Astrocyte of the spinal cord (primary cell): ENCODE measurements around the gene COQ5.
A peak's percentile ranks its signal among the peaks of the same experiment; 100 is the strongest.

Experiments
- DNase-seq: peaks from one replicate; pipeline ENCODE4 v3.0.0; 2011; ENCODE audit warnings: low read depth, low spot score
- H3K4me3 ChIP-seq: 2 replicates; pipeline ENCODE4 v1.5.1; 2011; ENCODE audit warnings: low read depth, mild to moderate bottlenecking, low read length, moderate library complexity
- CTCF ChIP-seq: IDR thresholded peaks from 2 replicates; pipeline ENCODE4 v1.5.1; 2012; ENCODE audit warnings: low read depth, mild to moderate bottlenecking, low read length, inconsistent platforms
- in situ Hi-C: cut with HindIII; loops from 2 replicates; pipeline ENCODE4 v1.10.0; 2017; ENCODE audit warnings: low sequenced_read_pairs

The COQ5 gene

GRCh38 chr12:120528861-120529525 lies at the start of gene COQ5:
Gene COQ5 (minus strand): TSS chr12:120529158. CDS start chr12:120529141, 17 bp downstream.
- in situ Hi-C loops = no loop called here
- H3K4me3 ChIP-seq = peak within 1 kb of the TSS; percentile 87
- DNase-seq = peak; percentile 88

GRCh38 chr12:120574106-120574505 lies 45.1 kb upstream of the COQ5 start:
- H3K4me3 ChIP-seq = no peak overlapping the region
- in situ Hi-C loops = no loop called here
- no peak for DNase-seq
- no peak for TF ChIP-seq CTCF

More at GRCh38 chr12:120528861-120529525, at the start of gene COQ5:
- TF ChIP-seq CTCF = no peak

- in situ Hi-C loops = no loop called here
These were observed 44.6 kb upstream of the COQ5 start for GRCh38 chr12:120573560-120573959.

GRCh38 chr12:120571299-120571698 lies 42.3 kb upstream of the COQ5 start:
- peak; percentile 55 for DNase-seq
- in situ Hi-C loops = no loop called here
- H3K4me3 ChIP-seq = no peak overlapping the region
- TF ChIP-seq CTCF = no peak

More at GRCh38 chr12:120573560-120573959, 44.6 kb upstream of the COQ5 start:
- H3K4me3 ChIP-seq = no peak overlapping the region
- TF ChIP-seq CTCF = no peak
- DNase-seq = no peak

- in situ Hi-C loops = no loop called here
- no peak for TF ChIP-seq CTCF
- no peak overlapping the region for H3K4me3 ChIP-seq
- DNase-seq = no peak
These were observed 34.5 kb upstream of the COQ5 start for GRCh38 chr12:120563495-120563894.

GRCh38 chr12:120562906-120563305 lies 33.9 kb upstream of the COQ5 start:
- DNase-seq = no peak
- no peak overlapping the region for H3K4me3 ChIP-seq
- in situ Hi-C loops = no loop called here
- TF ChIP-seq CTCF = no peak
